GM12891 (cell line): ENCODE results near the gene INPP5D.

Source experiments
- DNase-seq: peaks from one replicate; pipeline ENCODE4 v3.0.0; 2011; ENCODE audit warnings: low spot score; ENCODE audit not compliant: insufficient read length
- FAIRE-seq: peaks from 2 replicates; lab custom pipeline; 2011; peaks lifted over from hg19 to GRCh38; lab: Jason Lieb, UNC
- PAX5 ChIP-seq: IDR thresholded peaks from 2 replicates; pipeline ENCODE4 v1.6.1; 2011; ENCODE audit warnings: low read length, moderate library complexity, mild to moderate bottlenecking; ENCODE audit not compliant: insufficient read depth, severe bottlenecking
- POLR2A ChIP-seq: IDR thresholded peaks from 2 replicates; pipeline ENCODE4 v1.6.1; 2011; ENCODE audit warnings: low read depth, low read length, control low read depth
- POLR2AphosphoS5 ChIP-seq: IDR thresholded peaks from 2 replicates; pipeline ENCODE4 v1.6.1; 2011; ENCODE audit warnings: low read depth, low read length, control low read depth
- POU2F2 ChIP-seq: IDR thresholded peaks from 2 replicates; pipeline ENCODE4 v1.6.1; 2011; ENCODE audit warnings: low read depth, mild to moderate bottlenecking, control low read depth, low read length, moderate library complexity
- SPI1 ChIP-seq: IDR thresholded peaks from 2 replicates; pipeline ENCODE4 v1.6.1; 2011; ENCODE audit warnings: low read depth, low read length, control low read depth
- TAF1 ChIP-seq: IDR thresholded peaks from 2 replicates; pipeline ENCODE4 v1.6.1; 2011; ENCODE audit warnings: low read depth, low read length, control low read depth

The INPP5D gene

GRCh38 chr2:233234264-233234663 lies 174.1 kb downstream of the INPP5D start:
- DNase-seq, result no peak
- no peak for TF ChIP-seq POLR2A
- TF ChIP-seq SPI1, result no peak
- no peak for TF ChIP-seq PAX5
- no peak for TF ChIP-seq TAF1
- TF ChIP-seq POU2F2, result no peak
- TF ChIP-seq POLR2AphosphoS5, result no peak
- FAIRE-seq, result no peak

GRCh38 chr2:233234996-233235395 lies 174.9 kb downstream of the INPP5D start:
- no peak for DNase-seq
- no peak for FAIRE-seq
- no peak for TF ChIP-seq POLR2A
- no peak for TF ChIP-seq SPI1
- TF ChIP-seq POLR2AphosphoS5, result no peak
- no peak for TF ChIP-seq PAX5
- TF ChIP-seq TAF1, result no peak
- no peak for TF ChIP-seq POU2F2

GRCh38 chr2:233235977-233236376 lies 175.8 kb downstream of the INPP5D start:
- DNase-seq, result no peak
- FAIRE-seq, result no peak
- TF ChIP-seq PAX5 (no peak), SPI1 (no peak), TAF1 (no peak), POU2F2 (no peak), POLR2A (no peak), POLR2AphosphoS5 (no peak)

- no peak for FAIRE-seq
- no peak for DNase-seq
- TF ChIP-seq POLR2AphosphoS5 (no peak), SPI1 (no peak), POU2F2 (no peak), TAF1 (no peak), POLR2A (no peak), PAX5 (no peak)
Observed at GRCh38 chr2:233236820-233237589, 176.9 kb downstream of the INPP5D start.

GRCh38 chr2:233240897-233241296 lies 180.8 kb downstream of the INPP5D start:
- peak; percentile 70 for FAIRE-seq
- no peak for DNase-seq
- TF ChIP-seq TAF1 (no peak), POLR2A (no peak), SPI1 (peak; percentile 87)

- no peak for DNase-seq
- peak; percentile 40 for FAIRE-seq
- TF ChIP-seq SPI1, result no peak
Observed at GRCh38 chr2:233241803-233242202, 181.7 kb downstream of the INPP5D start.

- DNase-seq (no peak), FAIRE-seq (peak; percentile 78)
- TF ChIP-seq TAF1 (no peak), POLR2AphosphoS5 (no peak), SPI1 (no peak), POU2F2 (no peak), POLR2A (no peak)
Observed at GRCh38 chr2:233242231-233242927, 182.2 kb downstream of the INPP5D start.

GRCh38 chr2:233243348-233243747 lies 183.2 kb downstream of the INPP5D start:
- DNase-seq, result no peak
- TF ChIP-seq TAF1 (no peak), POLR2A (no peak)
- FAIRE-seq, result no peak

GRCh38 chr2:233244818-233245217 lies 184.7 kb downstream of the INPP5D start:
- FAIRE-seq, result no peak
- DNase-seq, result no peak
- no peak for TF ChIP-seq PAX5
- no peak for TF ChIP-seq SPI1
- TF ChIP-seq POLR2AphosphoS5, result no peak
- TF ChIP-seq TAF1, result no peak
- TF ChIP-seq POU2F2, result no peak
- no peak for TF ChIP-seq POLR2A

GRCh38 chr2:233245406-233245805 lies 185.3 kb downstream of the INPP5D start:
- no peak for TF ChIP-seq POLR2AphosphoS5
- TF ChIP-seq TAF1, result no peak
- TF ChIP-seq SPI1, result no peak
- TF ChIP-seq PAX5, result no peak
- no peak for TF ChIP-seq POU2F2
- TF ChIP-seq POLR2A, result no peak
- DNase-seq (no peak), FAIRE-seq (no peak)

- DNase-seq (no peak), FAIRE-seq (no peak)
- TF ChIP-seq POU2F2 (no peak), TAF1 (no peak), SPI1 (no peak), PAX5 (no peak), POLR2A (no peak), POLR2AphosphoS5 (no peak)
Observed at GRCh38 chr2:233247116-233247515, 187.0 kb downstream of the INPP5D start.
